Neural cell (in vitro differentiated cells): Measurements from ENCODE around the gene ZNRF4. TPM values are rescaled to one million over a fixed set of nuclear protein-coding genes. Genes with fewer than 3 reads are reported as not detected.

Experiments
- H2AFZ ChIP-seq: fragments of 200-600, 300-800 bp; sonication (generic), shearing (Covaris generic); 2 replicates; pipeline ENCODE4 v1.6.0; 2014; ENCODE audit warnings: low read depth, mild to moderate bottlenecking, antibody characterized with exemption, low read length, moderate library complexity
- H3F3A ChIP-seq: fragments of 200-600 bp; shearing (Covaris generic); 2 replicates; pipeline ENCODE4 v1.6.1; 2016; ENCODE audit warnings: mild to moderate bottlenecking, moderate library complexity, mixed read lengths, antibody characterized with exemption, low read length; ENCODE audit not compliant: insufficient read depth, poor library complexity, severe bottlenecking
- H3K27ac ChIP-seq: fragments of 200-600, 300-800 bp; sonication (generic), shearing (Covaris generic); 2 replicates; pipeline ENCODE4 v1.5.1; 2014; ENCODE audit warnings: mild to moderate bottlenecking, low read length, moderate library complexity
- H3K27me3 ChIP-seq: fragments of 300-800, 200-600 bp; sonication (generic), shearing (Covaris generic); 2 replicates; pipeline ENCODE4 v1.6.0; 2014; ENCODE audit warnings: mild to moderate bottlenecking, low read depth, low read length, moderate library complexity; ENCODE audit not compliant: insufficient read depth
- H3K36me3 ChIP-seq: fragments of 300-800, 200-600 bp; sonication (generic), shearing (Covaris generic); 2 replicates; pipeline ENCODE4 v1.5.1; 2014; ENCODE audit warnings: mild to moderate bottlenecking, antibody characterized with exemption, low read length, moderate library complexity; ENCODE audit not compliant: insufficient read depth
- H3K4me2 ChIP-seq: fragments of 300-800, 200-600 bp; sonication (generic), shearing (Covaris generic); 2 replicates; pipeline ENCODE4 v1.6.0; 2014; ENCODE audit warnings: mild to moderate bottlenecking, low read length
- H3K4me3 ChIP-seq: fragments of 300-800, 200-600 bp; sonication (generic), shearing (Covaris generic); 2 replicates; pipeline ENCODE4 v1.5.1; 2014; ENCODE audit warnings: mild to moderate bottlenecking, low read length, moderate library complexity
- H3K79me2 ChIP-seq: fragments of 200-600 bp; shearing (Covaris generic); replicated peaks from 2 replicates; pipeline ENCODE4 v1.6.0; 2014; ENCODE audit warnings: mild to moderate bottlenecking, low read length, moderate library complexity; ENCODE audit not compliant: insufficient read depth
- H3K9ac ChIP-seq: fragments of 300-800, 200-600 bp; sonication (generic), shearing (Covaris generic); 2 replicates; pipeline ENCODE4 v1.6.1; 2016; ENCODE audit warnings: mild to moderate bottlenecking, low read length, mixed read lengths
- H3K9me2 ChIP-seq: fragments of 200-600 bp; shearing (Covaris generic); 2 replicates; pipeline ENCODE4 v1.6.1; 2016; ENCODE audit warnings: mild to moderate bottlenecking, low read length, mixed read lengths; ENCODE audit not compliant: insufficient read depth
- H3K9me3 ChIP-seq: fragments of 200-600, 300-800 bp; sonication (generic), shearing (Covaris generic); 2 replicates; pipeline ENCODE4 v1.6.1; 2016; ENCODE audit warnings: mild to moderate bottlenecking, mixed run types, low read length, moderate library complexity, mixed read lengths
- H4K20me1 ChIP-seq: fragments of 200-600 bp; shearing (Covaris generic); 2 replicates; pipeline ENCODE4 v1.6.1; 2016; ENCODE audit warnings: mild to moderate bottlenecking, mixed run types; ENCODE audit not compliant: insufficient read depth
- CTCF ChIP-seq: fragments of 450-650 bp; IDR thresholded peaks from 2 replicates; pipeline ENCODE4 v1.5.1; 2014; ENCODE audit warnings: antibody characterized with exemption, mild to moderate bottlenecking, moderate library complexity; ENCODE audit not compliant: poor library complexity, severe bottlenecking
- EP300 ChIP-seq: fragments of 450-650 bp; conservative IDR thresholded peaks from 2 replicates; pipeline ENCODE4 v1.6.1; 2014; ENCODE audit warnings: antibody characterized with exemption, mild to moderate bottlenecking, moderate library complexity; ENCODE audit not compliant: poor library complexity, severe bottlenecking
- EZH2 ChIP-seq: fragments of 200-600, 300-800 bp; shearing (Covaris generic), sonication (generic); IDR thresholded peaks from 2 replicates; pipeline ENCODE4 v1.6.1; 2014; ENCODE audit warnings: antibody characterized with exemption, low read length, borderline replicate concordance, mild to moderate bottlenecking; ENCODE audit not compliant: insufficient read depth, poor library complexity, severe bottlenecking
- MXI1 ChIP-seq: fragments of 450-650 bp; conservative IDR thresholded peaks from 2 replicates; pipeline ENCODE4 v1.6.1; 2014; ENCODE audit warnings: antibody characterized with exemption, mild to moderate bottlenecking; ENCODE audit not compliant: poor library complexity, severe bottlenecking
- POLR2AphosphoS5 ChIP-seq: IDR thresholded peaks from 2 replicates; pipeline ENCODE4 v1.6.1; 2012
- RAD21 ChIP-seq: fragments of 450-650 bp; conservative IDR thresholded peaks from 2 replicates; pipeline ENCODE4 v1.6.1; 2014; ENCODE audit warnings: antibody characterized with exemption, mild to moderate bottlenecking, moderate library complexity
- SMC3 ChIP-seq: fragments of 450-650 bp; conservative IDR thresholded peaks from 2 replicates; pipeline ENCODE4 v1.6.1; 2014; ENCODE audit warnings: antibody characterized with exemption, mild to moderate bottlenecking, moderate library complexity; ENCODE audit not compliant: poor library complexity
- TAF1 ChIP-seq: IDR thresholded peaks from 2 replicates; pipeline ENCODE4 v1.6.1; 2012; ENCODE audit warnings: low read depth
- polyA plus RNA-seq: library from polyadenylated mRNA; depleted of rRNA; stranded (reverse); fragments of >200 nt; gene quantifications from 2 replicates; pipeline ENCODE4 v1.2.3, GENCODE V29; 2014
- TF ChIP-seq, protein P1 (sequence below): IDR thresholded peaks from 2 replicates; pipeline ENCODE4 v1.6.1; 2012; ENCODE audit warnings: borderline replicate concordance

ZNRF4 gene
- polyA plus RNA-seq, 1 donor from 2014 or later: not detected

DNA sequence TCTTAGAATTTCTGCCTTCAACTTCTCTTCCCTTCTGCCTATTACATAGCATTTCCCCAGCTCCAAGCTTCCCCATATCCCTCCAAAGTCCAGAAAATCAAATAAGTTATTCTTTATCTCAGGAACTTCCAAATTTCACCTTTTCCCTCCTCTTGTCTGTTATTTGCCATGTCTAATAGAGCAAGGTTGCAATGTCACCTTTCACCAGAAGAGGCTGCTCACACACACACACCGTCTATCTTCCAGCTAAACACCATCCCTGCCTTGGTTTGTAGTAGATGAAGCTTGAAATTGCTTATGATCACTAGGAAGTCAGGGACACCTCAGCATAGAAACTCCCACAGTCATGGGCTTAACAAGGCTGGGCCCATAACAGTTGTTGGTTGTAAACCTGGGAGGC, 48.4 kb downstream of the ZNRF4 start:
- Histone ChIP-seq H3K27ac (no peak overlapping the region), H3K4me2 (no peak overlapping the region), H3K79me2 (no peaks in the 10 kb centered on the region), H3K9ac (no peak overlapping the region), H3K9me3 (no peaks in the 10 kb centered on the region), H2AFZ (no peak overlapping the region), H3K4me3 (no peak overlapping the region), H4K20me1 (no peaks in the 10 kb centered on the region), H3F3A (no peaks in the 10 kb centered on the region), H3K27me3 (no peaks in the 10 kb centered on the region), H3K9me2 (no peaks in the 10 kb centered on the region), H3K36me3 (no peaks in the 10 kb centered on the region)
- TF ChIP-seq RAD21: no peak
- no peak for TF ChIP-seq EZH2
- no peak for TF ChIP-seq CTCF
- TF ChIP-seq, protein P1, sequence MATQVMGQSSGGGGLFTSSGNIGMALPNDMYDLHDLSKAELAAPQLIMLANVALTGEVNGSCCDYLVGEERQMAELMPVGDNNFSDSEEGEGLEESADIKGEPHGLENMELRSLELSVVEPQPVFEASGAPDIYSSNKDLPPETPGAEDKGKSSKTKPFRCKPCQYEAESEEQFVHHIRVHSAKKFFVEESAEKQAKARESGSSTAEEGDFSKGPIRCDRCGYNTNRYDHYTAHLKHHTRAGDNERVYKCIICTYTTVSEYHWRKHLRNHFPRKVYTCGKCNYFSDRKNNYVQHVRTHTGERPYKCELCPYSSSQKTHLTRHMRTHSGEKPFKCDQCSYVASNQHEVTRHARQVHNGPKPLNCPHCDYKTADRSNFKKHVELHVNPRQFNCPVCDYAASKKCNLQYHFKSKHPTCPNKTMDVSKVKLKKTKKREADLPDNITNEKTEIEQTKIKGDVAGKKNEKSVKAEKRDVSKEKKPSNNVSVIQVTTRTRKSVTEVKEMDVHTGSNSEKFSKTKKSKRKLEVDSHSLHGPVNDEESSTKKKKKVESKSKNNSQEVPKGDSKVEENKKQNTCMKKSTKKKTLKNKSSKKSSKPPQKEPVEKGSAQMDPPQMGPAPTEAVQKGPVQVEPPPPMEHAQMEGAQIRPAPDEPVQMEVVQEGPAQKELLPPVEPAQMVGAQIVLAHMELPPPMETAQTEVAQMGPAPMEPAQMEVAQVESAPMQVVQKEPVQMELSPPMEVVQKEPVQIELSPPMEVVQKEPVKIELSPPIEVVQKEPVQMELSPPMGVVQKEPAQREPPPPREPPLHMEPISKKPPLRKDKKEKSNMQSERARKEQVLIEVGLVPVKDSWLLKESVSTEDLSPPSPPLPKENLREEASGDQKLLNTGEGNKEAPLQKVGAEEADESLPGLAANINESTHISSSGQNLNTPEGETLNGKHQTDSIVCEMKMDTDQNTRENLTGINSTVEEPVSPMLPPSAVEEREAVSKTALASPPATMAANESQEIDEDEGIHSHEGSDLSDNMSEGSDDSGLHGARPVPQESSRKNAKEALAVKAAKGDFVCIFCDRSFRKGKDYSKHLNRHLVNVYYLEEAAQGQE: no peak
- no peak for TF ChIP-seq EP300
- TF ChIP-seq POLR2AphosphoS5: no peak
- no peak for TF ChIP-seq MXI1
- TF ChIP-seq TAF1: no peak
- TF ChIP-seq SMC3: no peak

GRCh38 chr19:5504114-5504513, 48.9 kb downstream of the ZNRF4 start:
- H2AFZ ChIP-seq: no peak overlapping the region

More at GRCh38 chr19:5504114-5504513, 48.9 kb downstream of the ZNRF4 start:
- Histone ChIP-seq H3K27ac (no peak overlapping the region), H3F3A (no peaks in the 10 kb centered on the region), H3K4me3 (no peak overlapping the region), H3K9ac (no peak overlapping the region), H3K36me3 (no peaks in the 10 kb centered on the region), H3K9me3 (no peaks in the 10 kb centered on the region), H3K9me2 (no peaks in the 10 kb centered on the region), H3K27me3 (no peaks in the 10 kb centered on the region), H3K4me2 (no peak overlapping the region), H4K20me1 (no peaks in the 10 kb centered on the region), H3K79me2 (no peaks in the 10 kb centered on the region)
- TF ChIP-seq CTCF (no peak), TAF1 (no peak), SMC3 (no peak), EZH2 (no peak), MXI1 (no peak), POLR2AphosphoS5 (no peak), RAD21 (no peak), EP300 (no peak)
- TF ChIP-seq, protein P1: no peak
